Osteoblast (primary cell): ENCODE results near the gene ANO7. TPM values are rescaled to one million over a fixed set of nuclear protein-coding genes. Genes with fewer than 3 reads are reported as not detected.

Source experiments
- DNase-seq: peaks from one replicate; pipeline ENCODE4 v3.0.0; 2011; ENCODE audit warnings: low spot score, mixed read lengths; ENCODE audit not compliant: insufficient read length; ENCODE audit errors: missing footprints
- H2AFZ ChIP-seq: 2 replicates; pipeline ENCODE4 v1.6.0; 2011; ENCODE audit warnings: mild to moderate bottlenecking, low read length
- H3K27ac ChIP-seq: 2 replicates; pipeline ENCODE4 v1.5.1; 2011; ENCODE audit warnings: mild to moderate bottlenecking, low read depth, low read length, moderate library complexity
- H3K27me3 ChIP-seq: 2 replicates; pipeline ENCODE4 v1.6.0; 2012; ENCODE audit warnings: mild to moderate bottlenecking, control low read depth, inconsistent platforms, low read length, moderate library complexity; ENCODE audit not compliant: insufficient read depth
- H3K36me3 ChIP-seq: 2 replicates; pipeline ENCODE4 v1.5.1; 2011; ENCODE audit warnings: mild to moderate bottlenecking, low read length, control low read depth, moderate library complexity; ENCODE audit not compliant: insufficient read depth
- H3K4me1 ChIP-seq: 2 replicates; pipeline ENCODE4 v1.5.1; 2011; ENCODE audit warnings: mild to moderate bottlenecking, low read length, control low read depth, moderate library complexity; ENCODE audit not compliant: insufficient read depth
- H3K4me2 ChIP-seq: 2 replicates; pipeline ENCODE4 v1.6.0; 2011; ENCODE audit warnings: mild to moderate bottlenecking, low read length; ENCODE audit not compliant: insufficient read depth
- H3K4me3 ChIP-seq: fragments of 200-600 bp; sonication (generic); 3 replicates; pipeline ENCODE4 v1.5.1; 2012; ENCODE audit warnings: mild to moderate bottlenecking, low read length, inconsistent platforms; ENCODE audit not compliant: insufficient read depth
- H3K79me2 ChIP-seq: 2 replicates; pipeline ENCODE4 v1.6.0; 2012; ENCODE audit warnings: mild to moderate bottlenecking, low read length, control low read depth, inconsistent platforms; ENCODE audit not compliant: insufficient read depth
- H3K9me3 ChIP-seq: 2 replicates; pipeline ENCODE4 v1.5.1; 2011; ENCODE audit warnings: low read depth, low read length, control low read depth
- H4K20me1 ChIP-seq: 2 replicates; pipeline ENCODE4 v1.6.0; 2012; ENCODE audit warnings: mild to moderate bottlenecking, low read length, control low read depth; ENCODE audit not compliant: insufficient read depth
- CTCF ChIP-seq: IDR thresholded peaks from 2 replicates; pipeline ENCODE4 v1.5.1; 2011; ENCODE audit warnings: mild to moderate bottlenecking, low read depth, low read length, moderate library complexity; ENCODE audit errors: extremely low read depth
- total RNA-seq: library from RNA; depleted of rRNA; stranded (reverse); fragments of >200 nt; gene quantifications from 2 replicates; pipeline ENCODE4 v1.2.3, GENCODE V29; 2012

ANO7 gene
- total RNA-seq, 1 donor, result 1.8 TPM

DNA sequence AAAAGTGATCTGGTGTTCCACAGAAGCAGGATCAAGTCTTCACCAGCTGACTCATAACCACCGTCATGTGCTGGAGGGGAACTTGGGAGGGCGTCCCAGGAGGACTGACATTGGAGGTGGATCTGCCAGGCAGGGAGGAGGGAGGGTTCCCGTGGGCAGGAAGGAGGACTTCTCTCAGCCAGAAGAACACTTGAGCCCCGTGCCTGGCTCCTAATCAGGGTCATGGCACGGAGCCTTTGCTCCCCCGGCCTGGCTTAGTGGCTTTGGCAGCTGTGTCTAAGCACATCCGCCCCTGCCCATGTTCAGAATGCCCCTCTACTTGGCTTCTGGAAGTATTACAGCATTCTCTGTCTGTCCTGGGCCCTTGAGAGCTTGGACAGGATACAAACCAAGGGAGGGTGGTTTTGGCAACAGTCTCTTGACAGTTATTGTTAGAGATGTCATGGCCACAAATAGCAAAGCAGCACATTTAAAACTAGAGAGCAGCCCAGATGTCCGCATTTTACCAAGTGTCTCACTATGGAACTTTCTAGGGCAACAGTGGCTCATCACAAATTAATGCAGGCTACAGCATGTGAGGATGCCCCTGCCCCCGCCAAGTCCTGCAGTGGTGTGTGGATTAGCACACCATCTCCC lies 26.7 kb upstream of the ANO7 start:
- Histone ChIP-seq H3K27me3 (no peaks in the 10 kb centered on the region), H3K4me2 (peak overlapping the region; percentile 66), H2AFZ (peak overlapping the region; percentile 43), H3K4me3 (no peak overlapping the region), H3K9me3 (no peaks in the 10 kb centered on the region), H3K27ac (peak overlapping the region; percentile 87), H3K79me2 (no peaks in the 10 kb centered on the region), H3K36me3 (peaks cover 53% of the 10 kb centered on the region), H4K20me1 (peaks cover 13% of the 10 kb centered on the region), H3K4me1 (peaks cover 35% of the 10 kb centered on the region)
- peak; percentile 95 for DNase-seq
- no peak for TF ChIP-seq CTCF

GRCh38 chr2:241163601-241164118 lies 24.8 kb upstream of the ANO7 start:
- H3K4me1 ChIP-seq, result peaks cover 21% of the 10 kb centered on the region
- H4K20me1 ChIP-seq, result peaks cover 9% of the 10 kb centered on the region
- peaks cover 51% of the 10 kb centered on the region for H3K36me3 ChIP-seq
- no peak overlapping the region for H2AFZ ChIP-seq
- H3K27me3 ChIP-seq, result no peaks in the 10 kb centered on the region
- H3K4me2 ChIP-seq, result no peak overlapping the region
- no peak overlapping the region for H3K27ac ChIP-seq
- no peak overlapping the region for H3K4me3 ChIP-seq
- no peak for TF ChIP-seq CTCF
- H3K9me3 ChIP-seq, result no peaks in the 10 kb centered on the region
- DNase-seq, result no peak
- H3K79me2 ChIP-seq, result no peaks in the 10 kb centered on the region

DNA sequence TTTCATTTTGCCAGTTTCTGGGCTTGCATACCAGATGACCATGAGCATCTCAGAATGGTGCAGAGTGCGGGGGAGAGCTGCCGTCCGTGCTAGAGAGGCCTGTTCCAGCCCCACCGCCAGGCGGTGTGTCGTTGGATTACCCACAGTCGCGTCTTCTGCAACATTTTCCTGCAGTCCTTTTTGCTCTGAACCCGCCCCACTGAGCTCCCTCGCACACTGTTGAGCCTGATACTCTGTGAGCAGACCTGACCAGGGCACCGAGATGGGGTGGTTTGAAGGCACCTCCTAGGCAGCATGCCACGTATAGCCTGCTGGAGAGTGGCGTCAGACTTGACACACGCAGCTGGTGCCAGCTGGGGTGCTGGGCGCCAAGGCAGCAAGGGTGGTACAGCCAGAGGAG lies 20.1 kb upstream of the ANO7 start:
- no peaks in the 10 kb centered on the region for H3K27me3 ChIP-seq
- no peak for TF ChIP-seq CTCF
- no peak for DNase-seq
- H3K36me3 ChIP-seq, result peaks cover 58% of the 10 kb centered on the region
- no peak overlapping the region for H3K4me3 ChIP-seq
- H3K9me3 ChIP-seq, result peaks cover 4% of the 10 kb centered on the region
- no peaks in the 10 kb centered on the region for H3K4me1 ChIP-seq
- H2AFZ ChIP-seq, result no peak overlapping the region
- H3K79me2 ChIP-seq, result no peaks in the 10 kb centered on the region
- no peak overlapping the region for H3K4me2 ChIP-seq
- no peaks in the 10 kb centered on the region for H4K20me1 ChIP-seq
- H3K27ac ChIP-seq, result no peak overlapping the region

DNA sequence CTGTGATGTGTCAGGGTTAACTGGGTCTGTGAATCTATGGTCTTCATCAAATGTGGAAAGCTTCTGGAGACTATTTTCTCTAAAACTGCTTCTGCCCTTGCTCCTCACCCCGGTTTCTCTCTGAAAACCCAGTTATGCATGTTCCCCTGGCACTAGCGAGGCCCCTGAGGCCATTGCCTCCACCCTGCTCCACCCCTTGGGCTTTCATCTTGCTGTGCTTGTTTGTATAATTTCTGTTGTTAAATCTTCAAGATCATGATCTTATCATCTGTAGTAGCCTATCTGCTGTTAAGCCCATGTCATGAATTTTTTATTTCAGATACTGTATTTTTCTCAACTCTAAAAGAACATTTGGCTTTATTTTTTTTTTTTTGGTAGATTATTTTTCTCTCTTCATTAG lies 14.9 kb upstream of the ANO7 start:
- Histone ChIP-seq H3K27me3 (no peaks in the 10 kb centered on the region), H3K79me2 (no peaks in the 10 kb centered on the region), H3K4me2 (no peak overlapping the region), H3K4me1 (no peaks in the 10 kb centered on the region), H3K27ac (no peak overlapping the region), H3K36me3 (peaks cover 32% of the 10 kb centered on the region), H2AFZ (no peak overlapping the region), H3K4me3 (no peak overlapping the region), H3K9me3 (peaks cover 4% of the 10 kb centered on the region), H4K20me1 (peaks cover 3% of the 10 kb centered on the region)
- no peak for DNase-seq
- TF ChIP-seq CTCF, result no peak
